ENCODE results near the gene MPP1.

Gene MPP1

GRCh38 chrX:154800478-154801210, 4.6 kb downstream of the MPP1 start:
- no peak overlapping the region for H3K4me3 ChIP-seq (ENCODE audit: low read length)
- no peak for DNase-seq (ENCODE audit: low read depth)
- TF ChIP-seq CTCF (IDR thresholded peaks at IDR 0.05; ENCODE audit: insufficient read depth, low read depth, low read length, missing control alignments): no peak

- H3K4me3 ChIP-seq (ENCODE audit: low read length): no peak overlapping the region
- no peak for DNase-seq (ENCODE audit: low read depth)
- TF ChIP-seq CTCF (IDR thresholded peaks at IDR 0.05; ENCODE audit: insufficient read depth, low read depth, low read length, missing control alignments): no peak
Measured at GRCh38 chrX:154799556-154800348, 5.5 kb downstream of the MPP1 start.

- no peak for DNase-seq (ENCODE audit: low read depth)
- no peak overlapping the region for H3K4me3 ChIP-seq (ENCODE audit: low read length)
- no peak for TF ChIP-seq CTCF (IDR thresholded peaks at IDR 0.05; ENCODE audit: insufficient read depth, low read depth, low read length, missing control alignments)
Measured at GRCh38 chrX:154797006-154797405, 8.3 kb downstream of the MPP1 start.

GRCh38 chrX:154795016-154795415, 10.3 kb downstream of the MPP1 start:
- TF ChIP-seq CTCF (IDR thresholded peaks at IDR 0.05; ENCODE audit: insufficient read depth, low read depth, low read length, missing control alignments): no peak
- no peak overlapping the region for H3K4me3 ChIP-seq (ENCODE audit: low read length)
- no peak for DNase-seq (ENCODE audit: low read depth)

GRCh38 chrX:154793084-154793795, 12.0 kb downstream of the MPP1 start:
- no peak for DNase-seq (ENCODE audit: low read depth)
- no peak for TF ChIP-seq CTCF (IDR thresholded peaks at IDR 0.05; ENCODE audit: insufficient read depth, low read depth, low read length, missing control alignments)
- no peak overlapping the region for H3K4me3 ChIP-seq (ENCODE audit: low read length)

GRCh38 chrX:154791939-154792338, 13.3 kb downstream of the MPP1 start:
- no peak for DNase-seq (ENCODE audit: low read depth)
- no peak for TF ChIP-seq CTCF (IDR thresholded peaks at IDR 0.05; ENCODE audit: insufficient read depth, low read depth, low read length, missing control alignments)
- H3K4me3 ChIP-seq (ENCODE audit: low read length): no peak overlapping the region

Measured in epithelial cell of esophagus (primary cell).